DMS 273 (cell line): ENCODE data around the gene MAT2A.

ENCODE experiments used
- DNase-seq: peaks from one replicate; lab custom pipeline; 2025; ENCODE audit not compliant: unreplicated experiment; lab: John Stamatoyannopoulos, UW

The MAT2A gene

GRCh38 chr2:85523903-85524335 is 15.0 kb upstream of the MAT2A start:
- DNase-seq = peak; percentile 31

- DNase-seq = peak; percentile 31
Observed at GRCh38 chr2:85524336-85524908, 14.5 kb upstream of the MAT2A start.

GRCh38 chr2:85525029-85525428 is 13.9 kb upstream of the MAT2A start:
- DNase-seq = no peak

GRCh38 chr2:85525567-85525966 is 13.4 kb upstream of the MAT2A start:
- DNase-seq = no peak

GRCh38 chr2:85527787-85528186 is 11.2 kb upstream of the MAT2A start:
- DNase-seq = no peak

- no peak for DNase-seq
Observed at GRCh38 chr2:85528355-85528754, 10.6 kb upstream of the MAT2A start.

GRCh38 chr2:85529809-85530208 is 9.2 kb upstream of the MAT2A start:
- no peak for DNase-seq

- DNase-seq = no peak
Observed at GRCh38 chr2:85531589-85531988, 7.4 kb upstream of the MAT2A start.

- DNase-seq = no peak
Observed at GRCh38 chr2:85534099-85534498, 4.9 kb upstream of the MAT2A start.

GRCh38 chr2:85534881-85535280 is 4.1 kb upstream of the MAT2A start:
- no peak for DNase-seq

- no peak for DNase-seq
Observed at GRCh38 chr2:85536479-85536878, 2.5 kb upstream of the MAT2A start.

- DNase-seq = peak; percentile 72
Observed at GRCh38 chr2:85537600-85538506, 1.1 kb upstream of the MAT2A start.

- DNase-seq = peak; percentile 79
Observed at GRCh38 chr2:85539361-85540132, 579 bp downstream of the MAT2A start.

GRCh38 chr2:85540133-85540648 is 1.2 kb downstream of the MAT2A start:
- DNase-seq = peak; percentile 58

- no peak for DNase-seq
Observed at GRCh38 chr2:85541262-85541661, 2.3 kb downstream of the MAT2A start.

GRCh38 chr2:85541753-85542457 is 2.9 kb downstream of the MAT2A start:
- DNase-seq = peak; percentile 24

- DNase-seq = no peak
Observed at GRCh38 chr2:85542777-85543176, 3.8 kb downstream of the MAT2A start.

GRCh38 chr2:85544254-85544691 is 5.3 kb downstream of the MAT2A start:
- DNase-seq = peak; percentile 51

- DNase-seq = peak; percentile 63
Observed at GRCh38 chr2:85544915-85545779, 6.2 kb downstream of the MAT2A start.

GRCh38 chr2:85545780-85546240 is 6.8 kb downstream of the MAT2A start:
- peak; percentile 86 for DNase-seq
